Activated CD4-positive, CD25-positive, alpha-beta regulatory T cell treated with anti-CD3 and anti-CD28 coated beads, Interleukin-2, amount 50 U/mL, for 16 hours (primary cell): Measurements from ENCODE around the gene ALDOB.

Source experiments
- DNase-seq: peaks from one replicate; pipeline ENCODE4 v3.0.0-alpha.2; 2020; ENCODE audit warnings: low read depth, low spot score

ALDOB gene

GRCh38 chr9:101427358-101427757 is 8.2 kb downstream of the ALDOB start:
- no peak for DNase-seq

GRCh38 chr9:101421653-101422065 is 13.9 kb downstream of the ALDOB start:
- no peak for DNase-seq

GRCh38 chr9:101419863-101420262 is 15.7 kb downstream of the ALDOB start:
- DNase-seq: no peak

- DNase-seq: no peak
Observed at GRCh38 chr9:101418518-101419430, 16.8 kb downstream of the ALDOB start.

- DNase-seq: no peak
Observed at GRCh38 chr9:101417977-101418376, 17.6 kb downstream of the ALDOB start.

GRCh38 chr9:101417389-101417788 is 18.2 kb downstream of the ALDOB start:
- DNase-seq: no peak

- no peak for DNase-seq
Observed at GRCh38 chr9:101415578-101415977, 20.0 kb downstream of the ALDOB start.

GRCh38 chr9:101414839-101415238 is 20.7 kb downstream of the ALDOB start:
- no peak for DNase-seq

GRCh38 chr9:101409079-101409477 is 26.5 kb downstream of the ALDOB start:
- DNase-seq: no peak

GRCh38 chr9:101408374-101409078 is 27.0 kb downstream of the ALDOB start:
- no peak for DNase-seq

GRCh38 chr9:101403516-101404285 is 31.9 kb downstream of the ALDOB start:
- DNase-seq: no peak

- no peak for DNase-seq
Observed at GRCh38 chr9:101400120-101400519, 35.5 kb downstream of the ALDOB start.

- no peak for DNase-seq
Observed at GRCh38 chr9:101399643-101399970, 36.0 kb downstream of the ALDOB start.

GRCh38 chr9:101398930-101399642 is 36.5 kb downstream of the ALDOB start:
- DNase-seq: no peak

- DNase-seq: peak; percentile 94
Observed at GRCh38 chr9:101398068-101398929, 37.3 kb downstream of the ALDOB start, which contains the start of the genes MRPL50 and ZNF189. Gene MRPL50 (minus strand): TSS chr9:101398618. CDS start chr9:101398592, 26 bp downstream. Gene ZNF189 (plus strand): TSS chr9:101398851. CDS start chr9:101399157, 306 bp downstream.

GRCh38 chr9:101397746-101398067 is 37.9 kb downstream of the ALDOB start:
- no peak for DNase-seq

GRCh38 chr9:101394687-101395086 is 40.9 kb downstream of the ALDOB start:
- DNase-seq: no peak

GRCh38 chr9:101393135-101393534 is 42.4 kb downstream of the ALDOB start:
- no peak for DNase-seq

- DNase-seq: no peak
Observed at GRCh38 chr9:101388507-101388993, 47.0 kb downstream of the ALDOB start.

- DNase-seq: no peak
Observed at GRCh38 chr9:101387871-101388506, 47.6 kb downstream of the ALDOB start.
